A673 (cell line): ENCODE data around the gene HPS1. TPM values are rescaled to one million over a fixed set of nuclear protein-coding genes. Genes with fewer than 3 reads are reported as not detected.

Source experiments
- BruUV-seq: library from RNA; stranded (reverse); fragments of 400-500 nt; replicated peaks from 2 replicates; lab custom pipeline; 2021; lab: Mats Ljungman, UMichigan
- CTCF ChIA-PET: fragments of 300-600 bp; sonication (Branson Sonifier 250); formaldehyde crosslinking; loops from one replicate; lab custom pipeline; 2022; ENCODE audit warnings: antibody characterized with exemption; lab: Charles Lee
- POLR2A ChIA-PET: fragments of 300-600 bp; sonication (Branson Sonifier 250); formaldehyde crosslinking; loops from one replicate; lab custom pipeline; 2022; ENCODE audit warnings: antibody characterized with exemption; ENCODE audit not compliant: low non-redundant PET; lab: Charles Lee
- DNase-seq: peaks from one replicate; pipeline ENCODE4 v3.0.0-alpha.2; 2015; ENCODE audit warnings: low spot score
- H3K27ac ChIP-seq: fragments of 200-600 bp; sonication (generic); 2 replicates; pipeline ENCODE4 v1.5.1; 2016; ENCODE audit warnings: mixed run types, low read depth, mild to moderate bottlenecking, mixed read lengths, antibody characterized with exemption, low read length; ENCODE audit not compliant: poor library complexity, severe bottlenecking
- H3K27me3 ChIP-seq: fragments of 200-600 bp; sonication (generic); replicated peaks from 2 replicates; pipeline ENCODE4 v1.6.1; 2017; ENCODE audit warnings: mixed run types, low read depth, mild to moderate bottlenecking, mixed read lengths, antibody characterized with exemption, low read length; ENCODE audit not compliant: insufficient read depth, poor library complexity
- H3K36me3 ChIP-seq: fragments of 200-600 bp; sonication (generic); 2 replicates; pipeline ENCODE4 v1.6.1; 2016; ENCODE audit warnings: mixed run types, mild to moderate bottlenecking, mixed read lengths, antibody characterized with exemption, low read length; ENCODE audit not compliant: insufficient read depth, poor library complexity, severe bottlenecking
- H3K4me1 ChIP-seq: fragments of 200-600 bp; sonication (generic); 2 replicates; pipeline ENCODE4 v1.6.1; 2017; ENCODE audit warnings: mixed run types, mild to moderate bottlenecking, mixed read lengths, antibody characterized with exemption, low read length; ENCODE audit not compliant: insufficient read depth, poor library complexity, severe bottlenecking
- H3K4me3 ChIP-seq: fragments of 200-600 bp; sonication (generic); 2 replicates; pipeline ENCODE4 v1.5.1; 2016; ENCODE audit warnings: low read depth, mixed run types, mild to moderate bottlenecking, mixed read lengths, low read length; ENCODE audit not compliant: poor library complexity, severe bottlenecking
- H3K9me3 ChIP-seq: fragments of 200-600 bp; sonication (generic); 2 replicates; pipeline ENCODE4 v1.6.1; 2016; ENCODE audit warnings: mixed run types, low read depth, mild to moderate bottlenecking, mixed read lengths, antibody characterized with exemption, low read length; ENCODE audit not compliant: poor library complexity, severe bottlenecking
- CTCF ChIP-seq: fragments of 300-800, 200-600 bp; sonication (generic); conservative IDR thresholded peaks from 2 replicates; pipeline ENCODE4 v1.5.1; 2017; ENCODE audit warnings: low read depth, mild to moderate bottlenecking, antibody characterized with exemption, low read length, moderate library complexity, mixed read lengths
- EZH2 ChIP-seq: fragments of 200-600 bp; sonication (generic); IDR thresholded peaks from 2 replicates; pipeline ENCODE4 v1.6.1; 2017; ENCODE audit warnings: borderline replicate concordance, low read depth, mild to moderate bottlenecking, mixed read lengths, antibody characterized with exemption, low read length; ENCODE audit not compliant: poor library complexity, severe bottlenecking
- intact Hi-C: fragments of 100-400 bp; cut with micrococcal nuclease; formaldehyde crosslinking; loops from one replicate; pipeline ENCODE4 v1.10.0; 2022; ENCODE audit not compliant: unreplicated experiment
- total RNA-seq: library from RNA; stranded (reverse); gene quantifications from 2 replicates; pipeline ENCODE4 v1.2.3, GENCODE V29; 2021

HPS1 gene
- total RNA-seq, 1 experiment from 2014 or later, result 40.6 TPM

- Histone ChIP-seq H3K36me3 (peaks cover 7% of the 10 kb centered on the region), H3K9me3 (no peaks in the 10 kb centered on the region), H3K27me3 (peaks cover 21% of the 10 kb centered on the region), H3K4me1 (no peaks in the 10 kb centered on the region), H3K4me3 (no peak overlapping the region), H3K27ac (no peak overlapping the region)
- intact Hi-C loops, result no loop called here
- no TSS peak for BruUV-seq
- no peak for TF ChIP-seq CTCF
- no peak for TF ChIP-seq EZH2
- DNase-seq, result no peak
- CTCF ChIA-PET, result no interaction called here
- POLR2A ChIA-PET, result no interaction called here
Measured at GRCh38 chr10:98449287-98449686, 2.6 kb upstream of the HPS1 start.

GRCh38 chr10:98446151-98446660 is 529 bp downstream of the HPS1 start:
- intact Hi-C loops, result no loop called here
- POLR2A ChIA-PET, result no interaction called here
- CTCF ChIA-PET, result no interaction called here

DNA sequence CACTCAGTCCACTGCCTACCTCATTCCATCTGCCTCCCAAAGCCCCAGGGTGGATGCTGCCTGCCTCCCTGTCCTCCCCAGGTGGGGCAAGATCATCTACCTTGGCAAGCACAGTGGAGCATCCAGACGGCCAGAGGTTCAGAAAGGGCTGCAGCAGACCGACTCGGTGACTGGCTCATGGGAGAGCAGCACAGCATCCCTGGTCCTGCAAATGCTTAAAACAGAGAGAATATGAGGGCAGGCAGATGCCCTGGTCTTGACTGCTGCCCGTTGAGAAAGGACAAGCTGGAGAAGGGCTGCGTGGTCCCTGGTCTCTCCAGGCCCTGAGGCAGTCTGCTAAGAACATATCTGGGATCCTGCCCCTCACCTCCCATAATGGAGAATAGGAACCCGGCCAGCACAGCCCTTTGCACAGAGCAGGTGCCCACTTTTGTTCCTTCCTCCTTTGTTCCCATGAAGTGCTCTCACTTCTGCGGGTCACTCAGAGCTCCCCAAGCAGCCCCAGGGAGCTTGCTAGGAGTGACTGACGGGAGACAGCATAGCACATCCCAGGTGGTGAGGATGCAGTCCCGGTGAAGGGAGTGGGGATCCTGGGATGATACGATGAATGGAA is 1.4 kb downstream of the HPS1 start:
- H3K4me1 ChIP-seq, result no peaks in the 10 kb centered on the region
- intact Hi-C loops, result no loop called here
- H3K4me3 ChIP-seq, result peak overlapping the region; percentile 87
- DNase-seq, result no peak
- no peaks in the 10 kb centered on the region for H3K9me3 ChIP-seq
- POLR2A ChIA-PET, result no interaction called here
- BruUV-seq, result no TSS peak
- no peak for TF ChIP-seq CTCF
- no peak for TF ChIP-seq EZH2
- no peaks in the 10 kb centered on the region for H3K27me3 ChIP-seq
- no peak overlapping the region for H3K27ac ChIP-seq
- CTCF ChIA-PET, result no interaction called here
- H3K36me3 ChIP-seq, result peaks cover 8% of the 10 kb centered on the region

More at GRCh38 chr10:98446151-98446660, 529 bp downstream of the HPS1 start:
- peak overlapping the region; percentile 88 for H3K27ac ChIP-seq
- peak; percentile 40 for DNase-seq
- H3K4me1 ChIP-seq, result no peaks in the 10 kb centered on the region
- peaks cover 8% of the 10 kb centered on the region for H3K36me3 ChIP-seq
- peaks cover 5% of the 10 kb centered on the region for H3K27me3 ChIP-seq
- no peaks in the 10 kb centered on the region for H3K9me3 ChIP-seq
- BruUV-seq, result TSS peak; percentile 63
- H3K4me3 ChIP-seq, result peak overlapping the region; percentile 87
- TF ChIP-seq EZH2 (no peak), CTCF (no peak)
